HG03025 (cell line): ENCODE data around the gene CEACAM18.

Source experiments
- ATAC-seq: cut with Tn5 transposase; IDR thresholded peaks from one replicate; pipeline ENCODE4 v1.9.1; 2021; ENCODE audit warnings: mild to moderate bottlenecking, moderate library complexity; ENCODE audit not compliant: unreplicated experiment, low FRiP score

The CEACAM18 gene

GRCh38 chr19:51524666-51525264 is 46.4 kb downstream of the CEACAM18 start:
- no peak for ATAC-seq

- no peak for ATAC-seq
Measured at GRCh38 chr19:51525651-51526050, 47.3 kb downstream of the CEACAM18 start.

- no peak for ATAC-seq
Measured at GRCh38 chr19:51529301-51529700, 51.0 kb downstream of the CEACAM18 start.

GRCh38 chr19:51530616-51531015 is 52.3 kb downstream of the CEACAM18 start:
- no peak for ATAC-seq

- peak; percentile 78 for ATAC-seq
Measured at GRCh38 chr19:51531349-51532315, 53.3 kb downstream of the CEACAM18 start, which contains the start of gene SIGLEC6. TSS of gene SIGLEC6 (minus strand) at chr19:51531670. CDS start at chr19:51531648, 22 bp downstream.

- ATAC-seq, result no peak
Measured at GRCh38 chr19:51535535-51535934, 57.2 kb downstream of the CEACAM18 start.

GRCh38 chr19:51539821-51540366 is 61.6 kb downstream of the CEACAM18 start:
- ATAC-seq, result no peak
